Uterus (tissue), 4 donors: ENCODE measurements around the gene GMDS. TPM values are rescaled to one million over a fixed set of nuclear protein-coding genes. Genes with fewer than 3 reads are reported as not detected.

Experiments used
- DNase-seq, 2 donors: peaks; one replicate each; pipeline ENCODE4 v3.0.0-alpha.2; 2019 to 2020
- H3K27ac ChIP-seq, 2 donors: fragments of 200-600 bp; sonication (generic); 1 replicate in 1 of 2; 2 replicates in 1 of 2; pipeline ENCODE4 v1.5.1; 2016 to 2018
- H3K27me3 ChIP-seq, 2 donors: fragments of 200-600 bp; sonication (generic); one replicate each; pipeline ENCODE4 v1.5.1; 2018 to 2019; ENCODE audit warnings: control low read depth in 1 of 2
- H3K36me3 ChIP-seq, 2 donors: fragments of 200-600 bp; sonication (generic); one replicate each; pipeline ENCODE4 v1.5.1; 2019; ENCODE audit warnings: control low read depth in 1 of 2
- H3K4me1 ChIP-seq, 2 donors: fragments of 200-600 bp; sonication (generic); one replicate each; pipeline ENCODE4 v1.5.1; 2018 to 2019; ENCODE audit warnings: control low read depth in 1 of 2
- H3K4me3 ChIP-seq, 2 donors: fragments of 200-600 bp; sonication (generic); 1 replicate in 1 of 2; 2 replicates in 1 of 2; pipeline ENCODE4 v1.5.1; 2018 to 2019; ENCODE audit warnings: mild to moderate bottlenecking in 1 of 2
- H3K9me3 ChIP-seq, 2 donors: fragments of 200-600 bp; sonication (generic); one replicate each; pipeline ENCODE4 v1.5.1; 2019; ENCODE audit warnings: control low read depth in 1 of 2
- CTCF ChIP-seq, 4 experiments: fragments of 200-600 bp in 2 of 4; fragments of 450-650 bp in 2 of 4; sonication (generic) in 2 of 4; IDR thresholded peaks; one replicate each; pipeline ENCODE4 v1.5.1; 2016 to 2019; ENCODE audit warnings: antibody characterized with exemption in 4 of 4, mild to moderate bottlenecking in 2 of 4, moderate library complexity in 1 of 4
- POLR2A ChIP-seq, 2 donors: fragments of 450-650 bp; IDR thresholded peaks; one replicate each; pipeline ENCODE4 v1.6.1; 2016; ENCODE audit warnings: antibody characterized with exemption in 2 of 2, mild to moderate bottlenecking in 1 of 2, moderate library complexity in 1 of 2
- intact Hi-C: fragments of 100-400 bp; cut with DNase I; formaldehyde crosslinking; loops from one replicate; pipeline ENCODE4 v1.15.1; 2023; ENCODE audit warnings: low total_unique reads
- total RNA-seq, 4 donors: library from RNA; depleted of rRNA in 3 of 4; stranded (reverse); fragments of >200 nt in 3 of 4; gene quantifications; one replicate each; pipeline versions ENCODE4 v1.1.0 to v1.2.4, GENCODE V29; 2014 to 2023
- donor health status: DM: yes; HTN: yes; CAD: no.

The GMDS gene
- total RNA-seq, 4 donors from 2014 or later, result 5.3 to 17.4 (median 12.9) TPM

GRCh38 chr6:2053691-2054090 is 191.7 kb downstream of the GMDS start:
- Histone ChIP-seq H3K36me3 (peaks cover 0 to 4% of the 10 kb centered on the region in 2 donors), H3K4me1 (no peaks in the 10 kb centered on the region), H3K27me3 (no peaks in the 10 kb centered on the region), H3K27ac (no peak overlapping the region), H3K9me3 (no peaks in the 10 kb centered on the region), H3K4me3 (no peak overlapping the region)
- intact Hi-C loops, result no loop called here
- no peak for DNase-seq
- no peak for TF ChIP-seq CTCF (IDR thresholded peaks at IDR 0.05)
- no peak for TF ChIP-seq POLR2A (IDR thresholded peaks at IDR 0.05)

GRCh38 chr6:2047855-2048254 is 197.6 kb downstream of the GMDS start:
- DNase-seq, result no peak
- intact Hi-C loops, result no loop called here
- TF ChIP-seq CTCF (IDR thresholded peaks at IDR 0.05) (no peak), POLR2A (IDR thresholded peaks at IDR 0.05) (no peak)
- H3K4me3 ChIP-seq, result no peak overlapping the region
- no peaks in the 10 kb centered on the region for H3K9me3 ChIP-seq
- no peaks in the 10 kb centered on the region for H3K4me1 ChIP-seq
- no peak overlapping the region for H3K27ac ChIP-seq
- peaks cover 0 to under 1% of the 10 kb centered on the region in 2 donors for H3K36me3 ChIP-seq
- H3K27me3 ChIP-seq, result no peaks in the 10 kb centered on the region

GRCh38 chr6:2044192-2044591 is 201.2 kb downstream of the GMDS start:
- TF ChIP-seq POLR2A (IDR thresholded peaks at IDR 0.05) (no peak), CTCF (IDR thresholded peaks at IDR 0.05) (no peak)
- Histone ChIP-seq H3K27me3 (no peaks in the 10 kb centered on the region), H3K36me3 (no peaks in the 10 kb centered on the region), H3K4me1 (no peaks in the 10 kb centered on the region), H3K27ac (no peak overlapping the region), H3K4me3 (no peak overlapping the region), H3K9me3 (no peaks in the 10 kb centered on the region)
- intact Hi-C loops, result no loop called here
- DNase-seq, result no peak

- no peaks in the 10 kb centered on the region for H3K4me1 ChIP-seq
- H3K27ac ChIP-seq, result no peak overlapping the region
- H3K27me3 ChIP-seq, result no peaks in the 10 kb centered on the region
- no peaks in the 10 kb centered on the region for H3K36me3 ChIP-seq
- TF ChIP-seq POLR2A (IDR thresholded peaks at IDR 0.05) (no peak), CTCF (IDR thresholded peaks at IDR 0.05) (no peak)
- no peak overlapping the region for H3K4me3 ChIP-seq
- H3K9me3 ChIP-seq, result no peaks in the 10 kb centered on the region
- intact Hi-C loops, result no loop called here
- no peak for DNase-seq
These were observed 202.3 kb downstream of the GMDS start for GRCh38 chr6:2042956-2043648.

GRCh38 chr6:2038092-2038491 is 207.3 kb downstream of the GMDS start:
- no peak for DNase-seq
- no peaks in the 10 kb centered on the region for H3K27me3 ChIP-seq
- no peaks in the 10 kb centered on the region for H3K9me3 ChIP-seq
- H3K4me3 ChIP-seq, result no peak overlapping the region
- H3K27ac ChIP-seq, result no peak overlapping the region
- H3K36me3 ChIP-seq, result no peaks in the 10 kb centered on the region
- intact Hi-C loops, result no loop called here
- H3K4me1 ChIP-seq, result no peaks in the 10 kb centered on the region
- no peak for TF ChIP-seq POLR2A (IDR thresholded peaks at IDR 0.05)
- no peak for TF ChIP-seq CTCF (IDR thresholded peaks at IDR 0.05)
